Superior temporal gyrus (tissue), 1 donor: ENCODE results near the gene C1QTNF1.

Source experiments
- DNase-seq: peaks from one replicate; pipeline ENCODE4 v3.0.0-alpha.2; 2016; ENCODE audit errors: extremely low spot score

Gene C1QTNF1

DNA sequence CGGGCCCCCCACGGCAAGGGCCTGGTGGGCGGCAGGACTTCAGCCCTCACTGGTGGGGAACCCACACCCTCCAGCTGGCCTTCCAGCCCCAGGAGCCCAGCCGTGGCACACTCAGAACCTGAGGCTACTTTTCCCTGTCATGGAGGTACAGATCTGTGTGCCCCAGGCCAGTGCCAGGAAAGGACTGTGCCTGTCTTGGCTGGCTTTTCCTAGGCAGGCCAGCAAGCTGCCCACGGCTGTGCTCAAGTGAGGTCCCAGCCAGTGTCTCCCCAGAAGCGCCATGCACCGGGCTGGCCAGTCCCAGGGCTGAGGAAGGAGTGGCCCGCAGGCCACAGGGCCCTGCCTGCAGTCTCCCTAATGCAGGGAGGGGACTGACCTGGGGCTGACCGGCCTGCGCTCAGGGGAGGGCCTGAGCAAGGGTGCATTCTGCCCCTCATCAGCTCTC, 67.3 kb downstream of the C1QTNF1 start:
- DNase-seq: no peak

GRCh38 chr17:79092567-79092966, 68.6 kb downstream of the C1QTNF1 start:
- no peak for DNase-seq

DNA sequence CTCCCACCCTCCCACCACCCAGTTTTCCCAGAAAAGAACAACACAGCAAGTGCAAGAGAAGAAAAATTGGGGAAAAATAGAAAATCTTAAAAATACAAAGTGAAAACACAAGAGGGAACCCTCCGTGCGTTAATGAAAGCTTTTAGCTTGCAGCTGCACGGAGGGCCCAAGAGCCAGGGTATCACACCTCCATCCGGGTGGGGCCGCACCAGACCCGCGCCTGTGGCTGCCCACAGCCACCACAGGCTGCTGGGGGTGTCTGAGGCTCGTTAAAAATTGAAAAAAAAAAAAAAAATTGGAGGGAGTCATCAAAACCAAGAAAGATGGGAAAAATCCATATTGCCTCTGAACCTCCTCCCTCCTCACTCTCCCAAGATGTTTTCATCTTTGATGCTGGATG, 69.3 kb downstream of the C1QTNF1 start:
- no peak for DNase-seq

DNA sequence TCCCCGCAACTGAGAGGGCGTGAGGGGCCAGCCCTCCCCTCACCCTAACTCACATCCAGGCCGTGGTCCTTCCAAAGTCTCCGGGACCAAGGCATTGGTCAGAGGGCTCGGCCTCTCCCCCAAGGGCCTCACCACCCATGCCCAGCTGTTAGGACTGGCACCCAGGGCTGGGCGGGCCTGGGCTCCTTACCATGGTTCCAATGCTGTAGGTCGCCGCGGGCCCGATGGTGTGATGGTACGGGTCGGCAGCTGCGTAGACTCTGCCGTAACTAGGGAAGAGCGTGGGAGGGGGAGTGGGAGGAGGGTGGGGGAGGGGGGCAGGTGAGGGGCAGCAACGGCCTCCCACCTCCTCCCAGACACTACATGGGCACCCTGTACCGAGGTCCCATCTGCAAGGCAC, 70.3 kb downstream of the C1QTNF1 start:
- no peak for DNase-seq

DNA sequence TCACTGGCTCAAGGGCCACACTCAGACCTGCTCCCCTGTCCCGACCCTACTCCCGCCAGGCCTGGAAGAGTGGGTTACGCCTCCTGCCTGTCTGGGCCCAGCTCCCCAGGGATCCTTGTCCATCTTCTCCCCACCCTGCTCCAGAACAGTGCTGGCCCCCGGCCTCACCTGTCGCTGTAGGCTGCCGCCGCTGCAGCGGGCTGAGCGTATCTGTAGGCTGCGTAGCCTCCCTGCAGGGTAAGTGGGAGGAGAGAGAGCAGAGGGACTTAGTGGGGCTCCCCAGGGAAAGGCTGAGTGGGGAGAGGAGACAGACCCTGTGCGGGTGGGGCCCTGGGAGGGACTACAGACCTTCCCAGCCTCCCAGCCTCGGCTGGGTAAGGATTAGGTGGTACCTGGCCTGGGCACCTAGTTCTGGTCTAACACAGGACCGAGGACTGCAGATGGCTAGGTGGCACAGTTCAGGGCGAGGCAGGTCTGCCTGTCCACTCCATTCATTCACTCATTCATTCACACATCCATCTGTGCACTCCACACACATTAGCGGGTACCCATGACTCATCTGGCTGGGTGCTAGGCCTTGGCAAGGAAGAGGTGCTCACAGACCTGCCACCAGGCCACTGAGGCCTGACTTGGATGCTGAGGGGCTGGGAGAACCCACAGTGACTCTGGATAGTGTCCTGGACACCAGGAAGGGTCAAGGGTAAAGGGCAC, 71.5 kb downstream of the C1QTNF1 start:
- no peak for DNase-seq

- no peak for DNase-seq
These were observed 72.5 kb downstream of the C1QTNF1 start for GRCh38 chr17:79096477-79096876.

- DNase-seq: no peak
These were observed 73.5 kb downstream of the C1QTNF1 start for GRCh38 chr17:79097226-79098055.

DNA sequence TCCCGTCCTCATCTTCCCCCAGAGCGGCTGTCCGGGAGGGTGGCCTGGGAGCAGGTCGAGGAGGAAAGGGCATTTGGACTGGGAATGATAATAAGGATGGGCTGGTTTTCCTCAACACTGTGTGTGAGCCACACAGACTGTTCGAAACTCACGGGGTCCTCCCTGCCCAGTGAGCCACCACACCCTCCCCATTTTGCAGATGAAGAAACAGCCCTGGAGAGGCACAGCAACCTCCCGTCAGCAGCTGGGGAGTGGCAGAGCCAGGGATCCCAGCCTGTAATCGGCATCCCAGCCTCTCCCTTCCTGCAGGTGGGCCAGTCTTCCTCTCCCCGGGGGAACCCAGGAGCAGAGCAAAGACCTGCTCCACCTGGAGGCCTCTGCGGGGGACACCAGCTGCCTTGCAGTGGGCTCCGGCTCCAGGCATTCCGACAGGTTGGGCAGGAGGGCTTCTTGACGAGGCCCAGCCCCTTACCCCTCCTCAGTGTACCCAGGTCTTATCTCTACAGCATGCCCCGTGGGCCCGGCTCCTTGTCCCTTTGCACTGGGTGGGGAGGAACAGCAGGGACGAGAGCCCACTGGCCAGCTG, 74.4 kb downstream of the C1QTNF1 start:
- DNase-seq: no peak
